ENCODE measurements around the gene REEP5. TPM values are rescaled to one million over a fixed set of nuclear protein-coding genes. Genes with fewer than 3 reads are reported as not detected.
A peak's percentile ranks its signal among the peaks of the same experiment; 100 is the strongest.
"Not testable (repeated sequence)": the region's sequence is repeated elsewhere in the genome, so short reads cannot be mapped to it uniquely, and the experiment has no call there.

REEP5 gene
- total RNA-seq, 1 experiment from 2014 or later = 70.2 TPM

- DNase-seq (ENCODE audit: low read depth) = no peak
Measured at GRCh38 chr5:112933651-112934365, 11.8 kb upstream of the REEP5 start.

DNA sequence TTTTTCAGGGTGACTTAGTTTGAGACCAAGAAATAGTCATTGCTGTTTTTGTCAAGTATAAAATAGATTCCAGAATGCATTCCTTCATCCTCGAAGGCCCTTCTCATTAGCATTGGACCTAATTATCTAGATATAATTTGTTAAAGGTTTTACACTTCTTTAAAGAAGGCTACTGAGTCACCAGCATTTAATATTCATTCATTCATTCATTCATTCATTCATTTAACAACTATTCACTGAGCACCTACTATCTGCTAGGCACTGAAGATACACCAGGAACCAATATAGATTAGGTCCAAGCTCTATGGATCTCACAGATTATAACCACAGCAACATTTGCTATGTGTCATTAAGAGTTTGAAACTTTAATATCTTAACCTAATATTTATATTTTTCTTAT is 11.1 kb upstream of the REEP5 start:
- no peak for DNase-seq (ENCODE audit: low read depth)

GRCh38 chr5:112931473-112931872 is 9.4 kb upstream of the REEP5 start:
- DNase-seq (ENCODE audit: low read depth) = no peak

DNA sequence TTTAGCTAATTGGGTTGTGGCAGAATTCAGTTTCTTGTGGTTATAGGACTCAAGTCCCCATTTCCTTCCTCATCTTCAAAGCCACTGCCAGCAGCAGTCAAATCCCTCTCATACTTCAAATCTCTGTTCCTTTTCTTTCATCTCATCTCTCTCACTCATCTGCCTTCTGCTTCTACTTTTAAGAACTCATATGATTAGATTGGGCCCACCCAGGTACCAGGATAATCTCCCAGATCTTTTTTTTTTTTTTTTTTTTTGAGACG is 8.0 kb upstream of the REEP5 start:
- DNase-seq (ENCODE audit: low read depth) = no peak

- DNase-seq (ENCODE audit: low read depth) = peak; percentile 56
Measured at GRCh38 chr5:112929336-112930081, 7.5 kb upstream of the REEP5 start.

- DNase-seq (ENCODE audit: low read depth) = no peak
Measured at GRCh38 chr5:112923988-112924387, 2.0 kb upstream of the REEP5 start.

GRCh38 chr5:112923148-112923917 is 1.3 kb upstream of the REEP5 start:
- DNase-seq (ENCODE audit: low read depth) = no peak

- DNase-seq (ENCODE audit: low read depth) = peak; percentile 58
Measured at GRCh38 chr5:112921026-112921832, 798 bp downstream of the REEP5 start.

- DNase-seq (ENCODE audit: low read depth) = no peak
Measured at GRCh38 chr5:112919972-112920371, 2.1 kb downstream of the REEP5 start.

DNA sequence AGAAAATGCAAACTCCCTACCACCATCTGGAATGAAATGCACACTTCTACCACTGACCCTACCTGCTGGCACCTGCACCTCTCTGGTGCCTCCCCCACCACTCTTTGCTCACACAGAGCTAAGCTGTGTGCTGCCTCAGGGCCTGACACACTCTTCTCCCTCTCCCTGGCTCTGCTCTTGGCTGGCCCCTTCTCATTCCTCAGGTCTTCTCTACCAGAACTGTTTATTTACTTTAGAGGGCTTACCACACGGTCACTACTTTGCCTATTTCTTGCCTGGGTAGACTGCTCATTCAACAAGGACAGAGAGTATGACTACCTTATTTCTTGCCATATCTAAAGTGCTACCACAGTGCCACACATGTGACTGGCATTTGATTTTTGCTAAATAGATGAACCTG is 3.3 kb downstream of the REEP5 start:
- DNase-seq (ENCODE audit: low read depth) = no peak

DNA sequence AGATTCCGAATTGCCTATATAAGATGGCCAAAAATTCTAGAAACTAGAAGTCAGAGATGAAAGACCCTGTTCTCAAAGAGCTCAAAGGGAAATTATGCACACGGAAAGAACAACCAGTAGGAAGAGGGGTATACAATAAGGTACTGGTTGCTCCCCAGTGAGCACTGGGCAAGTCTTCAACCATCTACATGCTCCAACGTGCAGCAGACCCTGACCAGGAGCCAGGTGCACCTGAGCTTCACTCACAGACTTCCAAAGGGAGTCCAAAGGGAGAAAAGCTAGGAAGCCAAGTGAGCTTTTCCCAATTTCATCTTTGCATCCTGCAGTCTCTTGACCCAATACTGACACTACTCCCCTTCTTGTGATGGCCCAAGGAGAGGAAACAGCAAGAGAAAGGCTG is 3.9 kb downstream of the REEP5 start:
- no peak for DNase-seq (ENCODE audit: low read depth)

DNA sequence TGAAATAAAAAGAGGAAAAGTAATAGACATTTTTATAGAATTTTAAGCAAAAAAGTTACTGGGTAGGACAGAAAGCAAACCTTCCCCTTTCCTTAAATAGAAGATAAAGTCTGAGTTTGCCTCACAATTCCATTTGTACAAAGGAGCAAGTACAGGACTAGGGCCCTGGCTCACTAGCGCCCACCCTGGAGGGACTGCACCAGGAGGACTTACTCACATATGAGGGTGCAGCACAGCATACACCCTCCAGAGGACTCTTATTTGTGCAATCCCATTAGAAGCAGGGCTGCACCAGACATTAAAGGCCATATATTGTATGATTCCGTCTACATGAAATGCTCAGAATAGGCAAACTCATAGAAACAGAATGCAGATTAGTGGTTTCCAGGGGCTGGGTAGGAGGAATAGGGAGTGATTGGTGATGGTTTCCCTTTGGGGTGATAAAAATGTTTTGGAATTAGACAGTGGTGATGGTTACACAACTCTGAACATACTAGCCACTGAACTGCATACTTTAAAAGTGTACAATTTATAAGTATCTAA is 4.5 kb downstream of the REEP5 start:
- no peak for DNase-seq (ENCODE audit: low read depth)

DNA sequence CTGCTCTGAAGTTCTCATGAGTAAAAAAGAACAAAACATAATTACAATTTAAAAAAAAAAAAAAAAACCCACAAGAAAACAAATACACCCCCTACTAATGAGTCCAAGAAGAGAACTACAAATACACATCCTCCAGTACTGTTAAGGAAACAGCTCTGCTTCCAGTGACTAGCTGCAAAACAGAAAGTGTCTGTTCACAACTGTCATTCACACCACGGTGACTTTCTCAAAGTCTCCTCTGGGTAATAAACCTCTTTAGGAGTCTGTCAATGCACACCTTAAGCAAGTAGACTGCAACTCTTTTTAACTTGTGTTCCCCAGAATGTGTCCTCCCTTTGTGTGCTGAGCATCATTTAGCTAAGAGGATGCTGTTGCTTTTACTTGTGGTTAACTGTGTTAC is 6.2 kb downstream of the REEP5 start:
- DNase-seq (ENCODE audit: low read depth) = no peak

DNA sequence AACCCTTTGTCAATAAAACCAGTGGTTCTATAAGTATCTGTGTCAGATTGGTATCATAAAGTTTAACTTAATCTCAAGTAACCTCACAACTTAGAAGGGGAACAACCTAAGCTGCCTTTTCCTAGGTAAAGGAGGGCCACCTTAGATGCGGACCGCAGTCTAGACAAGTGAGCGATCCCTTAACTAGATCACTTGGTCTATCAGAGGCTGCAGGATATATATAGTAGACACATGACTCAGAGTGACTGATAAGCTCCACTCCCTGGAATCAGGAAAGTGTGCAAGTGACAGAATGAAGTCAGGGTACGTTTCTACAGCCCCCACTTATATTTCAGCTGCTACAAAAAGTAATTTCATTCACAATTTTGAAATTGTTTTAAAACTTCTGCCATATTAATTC is 7.4 kb downstream of the REEP5 start:
- DNase-seq (ENCODE audit: low read depth) = no peak

DNA sequence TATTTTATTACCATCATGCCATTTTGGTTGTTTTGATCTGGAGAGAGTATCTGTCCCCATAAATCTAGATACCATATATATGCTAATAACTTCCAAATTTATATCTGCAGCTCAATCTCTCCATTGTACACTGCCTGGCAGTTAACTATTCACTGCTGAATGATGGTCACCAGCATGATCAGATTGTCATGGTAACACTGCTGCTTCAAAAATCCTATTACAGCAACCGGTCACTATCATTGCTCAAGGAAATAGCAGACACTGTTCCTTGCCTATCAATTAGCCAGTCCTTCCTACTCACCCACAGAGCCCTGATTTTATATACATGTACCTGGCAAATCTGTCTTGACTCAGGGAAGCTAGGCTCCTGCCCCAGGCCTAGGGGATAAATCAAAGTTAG is 11.5 kb downstream of the REEP5 start:
- DNase-seq (ENCODE audit: low read depth) = no peak

GRCh38 chr5:112908854-112909253 is 13.2 kb downstream of the REEP5 start:
- no peak for DNase-seq (ENCODE audit: low read depth)

DNA sequence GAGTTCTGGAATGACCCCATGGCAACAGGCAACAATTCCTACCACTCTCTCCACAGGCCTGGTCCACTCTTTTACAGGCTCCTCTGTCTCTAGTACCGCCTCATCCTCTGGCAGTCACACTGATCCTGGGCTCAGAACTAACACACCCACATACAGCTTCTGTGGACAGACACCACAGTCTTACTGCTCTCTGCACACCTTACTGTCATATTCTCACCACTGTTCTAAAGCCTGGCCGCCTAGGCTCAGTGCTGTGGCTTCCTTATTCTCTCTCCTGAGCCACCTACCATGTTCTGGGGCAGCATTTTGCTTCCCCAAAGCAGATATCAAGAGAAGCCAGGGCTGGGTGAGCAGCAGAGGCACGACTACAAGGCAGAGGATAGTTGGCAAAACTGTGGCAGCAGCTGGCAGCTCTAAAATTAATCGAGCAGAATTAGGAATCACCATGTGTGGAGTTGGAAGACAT is 14.8 kb downstream of the REEP5 start:
- DNase-seq (ENCODE audit: low read depth) = no peak

DNA sequence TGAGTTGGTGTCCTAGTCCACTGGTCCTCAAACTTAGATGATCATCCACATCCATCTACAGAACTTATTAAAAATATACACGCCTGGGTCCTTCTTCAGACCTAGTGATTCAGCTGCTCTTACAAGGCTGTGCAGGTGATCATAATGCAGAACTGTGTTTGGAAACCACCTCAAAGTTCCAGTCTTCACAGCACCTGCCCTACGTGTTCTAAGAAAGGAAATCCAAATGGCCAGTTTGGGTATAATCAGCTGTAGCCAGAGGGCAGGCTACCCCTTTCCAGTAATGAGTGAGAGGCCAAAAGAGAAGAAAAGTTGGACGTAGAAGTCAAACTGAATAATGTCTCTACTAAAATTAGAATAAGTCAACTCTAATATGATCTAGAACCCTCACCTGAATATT is 15.4 kb downstream of the REEP5 start:
- DNase-seq (ENCODE audit: low read depth) = no peak

- DNase-seq (ENCODE audit: low read depth) = not testable (repeated sequence)
Measured at GRCh38 chr5:112904996-112905395, 17.0 kb downstream of the REEP5 start.

GRCh38 chr5:112902561-112902960 is 19.5 kb downstream of the REEP5 start:
- DNase-seq (ENCODE audit: low read depth) = no peak

GRCh38 chr5:112895682-112896081 is 26.3 kb downstream of the REEP5 start:
- DNase-seq (ENCODE audit: low read depth) = no peak
